ENCODE data around the gene HSD17B8. TPM values are rescaled to one million over a fixed set of nuclear protein-coding genes. Genes with fewer than 3 reads are reported as not detected.

HSD17B8 gene
- total RNA-seq, 6 donors from 2014 or later, result 8.2 to 39.3 (median 28.7) TPM

- no peaks in the 10 kb centered on the region for H3K9me3 ChIP-seq
- peak overlapping the region; percentile 88 to 97 (median 93) for H3K27ac ChIP-seq
- H3K4me1 ChIP-seq, result peaks cover 23 to 30% (median 25%) of the 10 kb centered on the region in 4 donors
- peak overlapping the region; percentile 11 to 57 (median 46) for H3K4me3 ChIP-seq
- TF ChIP-seq EP300 (IDR thresholded peaks at IDR 0.05), result no peak
- peak; percentile 93 to 97 (median 96) for TF ChIP-seq CTCF (IDR thresholded peaks at IDR 0.05)
- no peak for TF ChIP-seq POLR2A (IDR thresholded peaks at IDR 0.05)
- TF ChIP-seq POLR2AphosphoS5 (IDR thresholded peaks at IDR 0.05), result peak in 1 of 2 donors; percentile 19
- WGBS, 2 donors, result 7 to 8% methylated on average over 21 to 28 of the region's 28 CpGs
- DNase-seq (peak; percentile 86 to 89), ATAC-seq (ENCODE audit: low FRiP score in 2 of 2) (peak; percentile 93 to 94)
- H3K36me3 ChIP-seq, result peaks cover 0 to 3% (median 0%) of the 10 kb centered on the region in 4 donors
- H3K27me3 ChIP-seq, result no peaks in the 10 kb centered on the region
Observed at GRCh38 chr6:33247977-33248642, 43.7 kb downstream of the HSD17B8 start.

GRCh38 chr6:33248643-33248931 lies 44.1 kb downstream of the HSD17B8 start:
- H3K27me3 ChIP-seq, result no peaks in the 10 kb centered on the region
- WGBS, 2 donors, result 2% methylated on average over 8 to 18 of the region's 18 CpGs
- H3K9me3 ChIP-seq, result no peaks in the 10 kb centered on the region
- DNase-seq (no peak), ATAC-seq (ENCODE audit: low FRiP score in 2 of 2) (peak; percentile 20 to 23)
- H3K4me3 ChIP-seq, result peak overlapping the region; percentile 11 to 57 (median 46)
- peaks cover 0 to 3% (median 0%) of the 10 kb centered on the region in 4 donors for H3K36me3 ChIP-seq
- peak in 1 of 6 experiments; percentile 13 for TF ChIP-seq CTCF (IDR thresholded peaks at IDR 0.05)
- TF ChIP-seq EP300 (IDR thresholded peaks at IDR 0.05), result no peak
- peak overlapping the region; percentile 88 to 97 (median 93) for H3K27ac ChIP-seq
- H3K4me1 ChIP-seq, result peaks cover 23 to 30% (median 25%) of the 10 kb centered on the region in 4 donors

- Histone ChIP-seq H3K36me3 (peaks cover 0 to 4% (median 0%) of the 10 kb centered on the region in 4 donors), H3K9me3 (no peaks in the 10 kb centered on the region), H3K27ac (peak overlapping the region; percentile 88 to 97 (median 93)), H3K4me1 (peaks cover 23 to 30% (median 25%) of the 10 kb centered on the region in 4 donors), H3K27me3 (no peaks in the 10 kb centered on the region), H3K4me3 (peak overlapping the region; percentile 44 to 57 (median 53))
- 0% methylated on average over 21 to 58 of the region's 58 CpGs for WGBS, 2 donors
- peak; percentile 95 to 98 for DNase-seq
- TF ChIP-seq EP300 (IDR thresholded peaks at IDR 0.05), result no peak
- peak in 3 of 6 experiments; percentile 38 to 43 (median 39) for TF ChIP-seq CTCF (IDR thresholded peaks at IDR 0.05)
- peak; percentile 44 to 78 for TF ChIP-seq POLR2AphosphoS5 (IDR thresholded peaks at IDR 0.05)
- peak in 3 of 4 donors; percentile 75 to 90 (median 82) for TF ChIP-seq POLR2A (IDR thresholded peaks at IDR 0.05)
- ATAC-seq (ENCODE audit: low FRiP score in 2 of 2), result peak; percentile 98 to 99
Observed at GRCh38 chr6:33248932-33249731, 44.7 kb downstream of the HSD17B8 start.

- peak overlapping the region; percentile 44 to 57 (median 53) for H3K4me3 ChIP-seq
- H3K4me1 ChIP-seq, result peaks cover 23 to 30% (median 25%) of the 10 kb centered on the region in 4 donors
- H3K36me3 ChIP-seq, result peaks cover 0 to 12% (median 0%) of the 10 kb centered on the region in 4 donors
- DNase-seq (no peak), ATAC-seq (ENCODE audit: low FRiP score in 2 of 2) (no peak)
- H3K9me3 ChIP-seq, result no peaks in the 10 kb centered on the region
- H3K27me3 ChIP-seq, result no peaks in the 10 kb centered on the region
- H3K27ac ChIP-seq, result peak overlapping the region; percentile 88 to 97 (median 93)
- TF ChIP-seq EP300 (IDR thresholded peaks at IDR 0.05) (no peak), POLR2A (IDR thresholded peaks at IDR 0.05) (peak in 1 of 4 donors; percentile 8), POLR2AphosphoS5 (IDR thresholded peaks at IDR 0.05) (no peak), CTCF (IDR thresholded peaks at IDR 0.05) (no peak)
- WGBS, 2 donors, result 17 to 23% methylated on average over 14 to 15 of the region's 15 CpGs
Observed at GRCh38 chr6:33249732-33250630, 45.5 kb downstream of the HSD17B8 start.
